Peyer's patch (tissue), 4 donors: ENCODE results near the gene GLYATL3.

Source experiments
- CTCF ChIP-seq, 6 experiments: fragments of 450-650 bp in 4 of 6; fragments of 200-600 bp in 2 of 6; sonication (generic) in 1 of 6; IDR thresholded peaks; one replicate each; pipeline ENCODE4 v1.5.1; 2017 to 2019; ENCODE audit warnings: antibody characterized with exemption in 6 of 6, mild to moderate bottlenecking in 3 of 6, moderate library complexity in 1 of 6
- POLR2A ChIP-seq, 2 donors: fragments of 450-650 bp; IDR thresholded peaks; one replicate each; pipeline ENCODE4 v1.5.1; 2017; ENCODE audit warnings: antibody characterized with exemption in 2 of 2, mild to moderate bottlenecking in 2 of 2, moderate library complexity in 2 of 2

GRCh38 chr6:49463612-49463967, 36.1 kb upstream of the GLYATL3 start:
- no peak for TF ChIP-seq POLR2A (IDR thresholded peaks at IDR 0.05)
- no peak for TF ChIP-seq CTCF (IDR thresholded peaks at IDR 0.05)
